Astrocyte (in vitro differentiated cells and primary cell): ENCODE measurements around the gene IGFBP5.

Experiments used
- EZH2 ChIP-seq: IDR thresholded peaks from 2 replicates; pipeline ENCODE4 v1.6.1; 2012; ENCODE audit warnings: mild to moderate bottlenecking, low read length, inconsistent platforms; ENCODE audit not compliant: insufficient read depth
- TF ChIP-seq, protein P1 (sequence below): IDR thresholded peaks from 2 replicates; pipeline ENCODE4 v1.5.1; 2011; ENCODE audit warnings: low read depth, mild to moderate bottlenecking, inconsistent platforms, low read length, moderate library complexity; ENCODE audit not compliant: insufficient read depth

DNA sequence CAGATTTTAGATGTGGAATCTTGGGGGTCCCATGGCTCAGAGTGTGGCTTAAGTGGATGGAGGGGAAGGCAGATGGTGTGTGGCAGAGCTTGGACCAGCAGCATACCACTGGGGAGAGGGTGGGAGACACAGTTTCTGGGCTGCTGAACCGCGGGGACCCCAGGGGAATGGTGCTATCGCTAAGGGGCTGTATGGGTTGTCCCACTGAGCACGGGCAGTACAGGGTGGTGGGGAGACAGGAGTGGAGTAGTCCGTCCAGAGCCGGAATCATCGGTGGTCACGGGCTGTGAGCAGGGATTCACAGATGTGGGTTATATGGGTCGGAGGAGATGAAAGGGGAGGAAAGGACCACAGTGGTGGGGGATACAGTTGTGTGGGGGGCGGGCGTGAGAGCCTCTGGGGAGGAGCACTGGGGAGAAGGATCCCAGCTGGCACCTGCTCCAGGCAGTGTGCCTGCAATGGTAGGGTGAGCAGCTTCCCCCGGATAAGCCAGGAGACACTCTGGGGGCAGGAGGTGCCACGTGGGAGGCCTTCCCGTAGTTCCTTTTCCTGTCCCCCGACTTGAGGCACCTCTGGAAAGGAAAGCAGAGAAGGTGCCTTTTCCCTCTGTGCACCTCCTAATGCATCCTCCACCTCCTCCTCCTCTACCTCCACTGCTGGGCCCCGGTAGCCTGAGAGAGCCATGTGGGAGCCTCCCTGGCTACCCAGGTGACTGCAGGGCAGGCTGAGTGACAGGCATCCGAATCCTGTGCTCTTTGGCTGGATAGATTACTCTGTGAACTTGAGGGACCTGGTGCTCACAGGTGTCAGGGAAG is 24.9 kb downstream of the IGFBP5 start:
- TF ChIP-seq EZH2 = no peak
- TF ChIP-seq, protein P1, sequence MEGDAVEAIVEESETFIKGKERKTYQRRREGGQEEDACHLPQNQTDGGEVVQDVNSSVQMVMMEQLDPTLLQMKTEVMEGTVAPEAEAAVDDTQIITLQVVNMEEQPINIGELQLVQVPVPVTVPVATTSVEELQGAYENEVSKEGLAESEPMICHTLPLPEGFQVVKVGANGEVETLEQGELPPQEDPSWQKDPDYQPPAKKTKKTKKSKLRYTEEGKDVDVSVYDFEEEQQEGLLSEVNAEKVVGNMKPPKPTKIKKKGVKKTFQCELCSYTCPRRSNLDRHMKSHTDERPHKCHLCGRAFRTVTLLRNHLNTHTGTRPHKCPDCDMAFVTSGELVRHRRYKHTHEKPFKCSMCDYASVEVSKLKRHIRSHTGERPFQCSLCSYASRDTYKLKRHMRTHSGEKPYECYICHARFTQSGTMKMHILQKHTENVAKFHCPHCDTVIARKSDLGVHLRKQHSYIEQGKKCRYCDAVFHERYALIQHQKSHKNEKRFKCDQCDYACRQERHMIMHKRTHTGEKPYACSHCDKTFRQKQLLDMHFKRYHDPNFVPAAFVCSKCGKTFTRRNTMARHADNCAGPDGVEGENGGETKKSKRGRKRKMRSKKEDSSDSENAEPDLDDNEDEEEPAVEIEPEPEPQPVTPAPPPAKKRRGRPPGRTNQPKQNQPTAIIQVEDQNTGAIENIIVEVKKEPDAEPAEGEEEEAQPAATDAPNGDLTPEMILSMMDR = no peak
